ENCODE data around the gene DSCAML1. TPM values are rescaled to one million over a fixed set of nuclear protein-coding genes. Genes with fewer than 3 reads are reported as not detected.
A peak's percentile ranks its signal among the peaks of the same experiment; 100 is the strongest.

The DSCAML1 gene
- total RNA-seq, 2 experiments from 2014 or later: 0.13 to 0.29 TPM

DNA sequence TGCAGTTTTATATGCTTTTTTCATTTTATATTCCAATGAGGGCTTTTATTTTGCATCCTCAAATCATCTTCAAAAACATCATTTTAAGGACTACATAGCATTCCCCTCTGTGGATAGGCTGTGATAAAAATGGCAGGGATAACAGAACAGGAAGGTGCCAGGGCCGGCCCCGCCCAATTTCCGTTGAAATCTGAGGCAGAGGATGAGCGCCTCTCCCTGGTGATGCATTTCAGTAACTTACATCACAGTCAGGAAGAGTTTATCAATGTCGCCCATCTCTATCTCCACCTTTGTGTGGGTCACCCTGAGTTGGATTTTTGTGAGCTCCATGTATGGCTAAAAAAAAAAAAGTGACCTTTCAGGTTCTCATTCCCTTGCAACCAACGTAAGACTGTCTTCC, 201.6 kb downstream of the DSCAML1 start:
- no peak overlapping the region for H3K4me3 Mint-ChIP-seq
- ChIA-PET POLR2A (no interaction called here), CTCF (no interaction called here)
- H3K27me3 Mint-ChIP-seq: peaks cover 6% of the 10 kb centered on the region
- H3K36me3 Mint-ChIP-seq (ENCODE audit: low read depth): no peaks in the 10 kb centered on the region
- no peak overlapping the region for H3K27ac Mint-ChIP-seq
- no peaks in the 10 kb centered on the region for H3K9me3 Mint-ChIP-seq
- no peaks in the 10 kb centered on the region for H3K4me1 Mint-ChIP-seq (ENCODE audit: low read depth)
- intact Hi-C loops (cut with micrococcal nuclease): no loop called here
- ATAC-seq (no peak), DNase-seq (no peak)
- TF ChIP-seq, protein P1, sequence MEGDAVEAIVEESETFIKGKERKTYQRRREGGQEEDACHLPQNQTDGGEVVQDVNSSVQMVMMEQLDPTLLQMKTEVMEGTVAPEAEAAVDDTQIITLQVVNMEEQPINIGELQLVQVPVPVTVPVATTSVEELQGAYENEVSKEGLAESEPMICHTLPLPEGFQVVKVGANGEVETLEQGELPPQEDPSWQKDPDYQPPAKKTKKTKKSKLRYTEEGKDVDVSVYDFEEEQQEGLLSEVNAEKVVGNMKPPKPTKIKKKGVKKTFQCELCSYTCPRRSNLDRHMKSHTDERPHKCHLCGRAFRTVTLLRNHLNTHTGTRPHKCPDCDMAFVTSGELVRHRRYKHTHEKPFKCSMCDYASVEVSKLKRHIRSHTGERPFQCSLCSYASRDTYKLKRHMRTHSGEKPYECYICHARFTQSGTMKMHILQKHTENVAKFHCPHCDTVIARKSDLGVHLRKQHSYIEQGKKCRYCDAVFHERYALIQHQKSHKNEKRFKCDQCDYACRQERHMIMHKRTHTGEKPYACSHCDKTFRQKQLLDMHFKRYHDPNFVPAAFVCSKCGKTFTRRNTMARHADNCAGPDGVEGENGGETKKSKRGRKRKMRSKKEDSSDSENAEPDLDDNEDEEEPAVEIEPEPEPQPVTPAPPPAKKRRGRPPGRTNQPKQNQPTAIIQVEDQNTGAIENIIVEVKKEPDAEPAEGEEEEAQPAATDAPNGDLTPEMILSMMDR (IDR thresholded peaks at IDR 0.05): peak; percentile 5

DNA sequence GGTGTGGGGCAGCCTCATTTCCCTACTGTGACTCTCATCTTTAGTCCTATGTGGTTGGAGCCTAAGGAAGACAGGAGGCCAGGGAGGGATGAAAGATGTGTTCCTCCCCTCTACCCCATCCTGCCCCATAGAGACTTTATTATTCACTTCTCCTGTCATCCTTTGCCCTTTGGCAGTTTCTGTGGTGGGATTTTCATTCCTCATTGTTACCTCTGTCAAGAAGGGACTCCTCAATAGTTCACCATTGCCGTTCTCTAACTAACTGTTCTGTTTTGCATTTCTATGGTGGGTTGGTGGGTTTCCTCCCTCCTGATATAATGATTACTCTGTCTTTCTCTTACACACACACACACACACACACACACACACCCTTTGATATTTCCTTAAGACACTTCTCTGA, 202.3 kb downstream of the DSCAML1 start:
- H3K27me3 Mint-ChIP-seq: peaks cover 6% of the 10 kb centered on the region
- DNase-seq (no peak), ATAC-seq (no peak)
- CTCF ChIA-PET: no interaction called here
- TF ChIP-seq, protein P1 (IDR thresholded peaks at IDR 0.05): no peak
- POLR2A ChIA-PET: no interaction called here
- no peak overlapping the region for H3K4me3 Mint-ChIP-seq
- no peaks in the 10 kb centered on the region for H3K9me3 Mint-ChIP-seq
- intact Hi-C loops (cut with micrococcal nuclease): no loop called here
- no peak overlapping the region for H3K27ac Mint-ChIP-seq
- H3K4me1 Mint-ChIP-seq (ENCODE audit: low read depth): no peaks in the 10 kb centered on the region
- H3K36me3 Mint-ChIP-seq (ENCODE audit: low read depth): no peaks in the 10 kb centered on the region

DNA sequence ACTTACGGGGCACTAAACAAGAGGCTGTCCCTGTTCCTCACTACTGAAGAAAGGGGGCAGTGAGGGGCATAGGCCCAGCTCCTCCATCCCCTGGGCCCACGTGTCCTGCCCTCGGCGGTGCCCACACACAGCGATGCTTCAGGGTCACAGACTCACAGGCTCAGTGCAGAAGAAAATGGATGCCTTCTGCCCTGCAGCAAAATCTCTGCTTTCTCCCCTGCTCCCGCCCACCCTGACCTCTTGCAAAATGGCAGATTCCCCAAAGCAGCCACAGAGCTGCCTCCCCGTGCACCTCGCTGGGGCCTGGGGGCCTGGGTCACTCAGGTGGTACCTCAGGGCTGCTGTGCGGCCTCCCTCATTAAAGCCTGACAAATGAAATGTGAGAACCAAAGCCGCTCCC, 204.0 kb downstream of the DSCAML1 start:
- TF ChIP-seq, protein P1 (IDR thresholded peaks at IDR 0.05): no peak
- POLR2A ChIA-PET: no interaction called here
- no peaks in the 10 kb centered on the region for H3K4me1 Mint-ChIP-seq (ENCODE audit: low read depth)
- CTCF ChIA-PET: no interaction called here
- DNase-seq (no peak), ATAC-seq (no peak)
- H3K27me3 Mint-ChIP-seq: peaks cover 4% of the 10 kb centered on the region
- H3K36me3 Mint-ChIP-seq (ENCODE audit: low read depth): no peaks in the 10 kb centered on the region
- H3K27ac Mint-ChIP-seq: no peak overlapping the region
- H3K9me3 Mint-ChIP-seq: no peaks in the 10 kb centered on the region
- no peak overlapping the region for H3K4me3 Mint-ChIP-seq
- intact Hi-C loops (cut with micrococcal nuclease): no loop called here

DNA sequence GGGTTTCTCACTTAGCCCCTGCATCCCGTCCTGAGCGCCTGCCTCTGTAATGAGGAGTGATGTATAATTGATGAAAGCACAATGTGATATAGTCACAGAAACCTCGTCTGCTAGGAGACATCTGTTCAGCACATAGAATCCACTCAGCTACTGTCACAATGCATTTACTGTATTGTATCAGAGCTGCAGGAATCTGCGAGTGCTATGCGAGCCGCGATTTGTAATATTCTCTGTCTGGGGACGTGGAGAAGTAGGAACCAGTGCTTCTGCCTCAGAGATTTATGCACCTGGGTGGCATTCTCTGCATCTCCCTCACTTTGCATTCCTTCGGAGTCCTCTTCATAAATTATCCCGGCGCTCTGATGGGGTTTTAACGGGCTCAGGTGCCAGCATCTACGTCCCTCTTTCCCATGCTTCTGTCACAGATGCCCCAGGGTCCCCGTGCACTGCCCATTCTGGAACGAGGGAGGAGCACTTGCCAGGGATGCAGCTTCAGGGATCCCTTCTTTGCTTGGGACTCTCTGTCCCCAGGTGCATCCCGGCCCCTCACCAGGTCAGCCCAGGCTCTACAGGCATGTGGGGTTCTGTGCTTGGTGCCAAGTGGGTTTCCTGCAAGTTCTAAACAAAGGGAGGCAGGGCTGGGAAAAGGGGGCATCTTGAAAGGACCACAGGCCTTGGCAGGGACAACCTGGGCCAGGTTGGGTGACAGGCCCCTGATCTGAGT, 205.5 kb downstream of the DSCAML1 start:
- Mint-ChIP-seq H3K27ac (no peak overlapping the region), H3K4me3 (no peak overlapping the region), H3K36me3 (ENCODE audit: low read depth) (no peaks in the 10 kb centered on the region), H3K4me1 (ENCODE audit: low read depth) (no peaks in the 10 kb centered on the region), H3K27me3 (peaks cover 3% of the 10 kb centered on the region), H3K9me3 (no peaks in the 10 kb centered on the region)
- intact Hi-C loops (cut with micrococcal nuclease): no loop called here
- CTCF ChIA-PET: no interaction called here
- ATAC-seq: no peak
- TF ChIP-seq, protein P1 (IDR thresholded peaks at IDR 0.05): no peak
- no peak for DNase-seq
- POLR2A ChIA-PET: no interaction called here

DNA sequence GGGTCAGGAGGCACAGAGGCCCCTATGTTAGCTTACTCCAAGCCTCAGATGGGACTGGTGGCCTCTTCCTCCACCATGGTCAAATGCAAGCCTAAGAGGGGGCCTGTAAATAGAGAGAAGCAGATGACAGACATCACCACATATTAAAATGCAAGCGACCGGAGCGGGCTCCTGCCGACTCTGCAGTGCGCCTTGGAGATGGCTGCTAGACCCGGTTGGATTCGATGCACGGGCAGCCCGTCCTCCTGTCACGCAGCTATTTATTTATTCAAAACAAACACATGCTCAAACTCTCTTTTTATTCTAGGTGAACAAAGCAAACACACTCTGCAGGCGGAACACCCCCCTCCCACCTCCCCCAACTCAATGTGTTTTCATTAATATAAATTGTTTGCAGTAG, 208.0 kb downstream of the DSCAML1 start:
- Mint-ChIP-seq H3K4me1 (ENCODE audit: low read depth) (no peaks in the 10 kb centered on the region), H3K27ac (no peak overlapping the region), H3K27me3 (no peaks in the 10 kb centered on the region), H3K9me3 (no peaks in the 10 kb centered on the region), H3K36me3 (ENCODE audit: low read depth) (no peaks in the 10 kb centered on the region), H3K4me3 (no peak overlapping the region)
- ChIA-PET POLR2A (no interaction called here), CTCF (no interaction called here)
- ATAC-seq (no peak), DNase-seq (no peak)
- intact Hi-C loops (cut with micrococcal nuclease): no loop called here
- TF ChIP-seq, protein P1 (IDR thresholded peaks at IDR 0.05): no peak
